ENCODE measurements around the gene SYNPO. TPM values are rescaled to one million over a fixed set of nuclear protein-coding genes. Genes with fewer than 3 reads are reported as not detected.

SYNPO gene
- total and polyA plus RNA-seq, 5 donors from 2014 or later, result 0.07 TPM; not detected in 4

GRCh38 chr5:150603491-150603890 is 37.0 kb upstream of the SYNPO start:
- H3K4me1 ChIP-seq (ENCODE audit: control insufficient read depth, insufficient read depth, low read length, poor library complexity, severe bottlenecking), result no peaks in the 10 kb centered on the region
- no peaks in the 10 kb centered on the region for H3K9me3 ChIP-seq (ENCODE audit: control insufficient read depth in 2 of 2, low read length in 2 of 2)
- Mint-ChIP-seq H3K9me3 (peaks cover 0 to 2% (median 0%) of the 10 kb centered on the region in 7 donors), H3K4me1 (no peaks in the 10 kb centered on the region), H3K36me3 (no peaks in the 10 kb centered on the region), H3K27ac (no peak overlapping the region), H3K27me3 (peaks cover 4% of the 10 kb centered on the region), H3K4me3 (no peak overlapping the region)
- DNase-seq (no peak), ATAC-seq (ENCODE audit: low read depth in 2 of 2) (no peak)
- no peak overlapping the region for H3K27ac ChIP-seq (ENCODE audit: insufficient read depth, low read length, poor library complexity, severe bottlenecking)
- no peaks in the 10 kb centered on the region for H3K27me3 ChIP-seq (ENCODE audit: control insufficient read depth, insufficient read depth, low read length)
- no peak overlapping the region for H3K4me3 ChIP-seq (ENCODE audit: low read depth, low read length)
- H3K36me3 ChIP-seq (ENCODE audit: control insufficient read depth, insufficient read depth, low read length), result no peaks in the 10 kb centered on the region

- Histone ChIP-seq H3K9me3 (ENCODE audit: control insufficient read depth in 2 of 2, low read length in 2 of 2) (no peaks in the 10 kb centered on the region), H3K27ac (ENCODE audit: insufficient read depth, low read length, poor library complexity, severe bottlenecking) (no peak overlapping the region), H3K4me3 (ENCODE audit: low read depth, low read length) (no peak overlapping the region), H3K36me3 (ENCODE audit: control insufficient read depth, insufficient read depth, low read length) (no peaks in the 10 kb centered on the region), H3K4me1 (ENCODE audit: control insufficient read depth, insufficient read depth, low read length, poor library complexity, severe bottlenecking) (no peaks in the 10 kb centered on the region), H3K27me3 (ENCODE audit: control insufficient read depth, insufficient read depth, low read length) (no peaks in the 10 kb centered on the region)
- no peaks in the 10 kb centered on the region for H3K36me3 Mint-ChIP-seq
- no peak for ATAC-seq (ENCODE audit: low read depth in 2 of 2)
- peaks cover 0 to 2% (median 0%) of the 10 kb centered on the region in 7 donors for H3K9me3 Mint-ChIP-seq
- peaks cover 4% of the 10 kb centered on the region for H3K27me3 Mint-ChIP-seq
- DNase-seq, result no peak
- no peak overlapping the region for H3K4me3 Mint-ChIP-seq
- no peaks in the 10 kb centered on the region for H3K4me1 Mint-ChIP-seq
- no peak overlapping the region for H3K27ac Mint-ChIP-seq
Observed at GRCh38 chr5:150604010-150604409, 36.5 kb upstream of the SYNPO start.

- Histone ChIP-seq H3K9me3 (ENCODE audit: control insufficient read depth in 2 of 2, low read length in 2 of 2) (no peaks in the 10 kb centered on the region), H3K27ac (ENCODE audit: insufficient read depth, low read length, poor library complexity, severe bottlenecking) (no peak overlapping the region), H3K27me3 (ENCODE audit: control insufficient read depth, insufficient read depth, low read length) (no peaks in the 10 kb centered on the region), H3K4me3 (ENCODE audit: low read depth, low read length) (no peak overlapping the region), H3K36me3 (ENCODE audit: control insufficient read depth, insufficient read depth, low read length) (no peaks in the 10 kb centered on the region), H3K4me1 (ENCODE audit: control insufficient read depth, insufficient read depth, low read length, poor library complexity, severe bottlenecking) (no peaks in the 10 kb centered on the region)
- no peak for DNase-seq
- Mint-ChIP-seq H3K27me3 (peaks cover 4% of the 10 kb centered on the region), H3K9me3 (peaks cover 0 to 2% (median 0%) of the 10 kb centered on the region in 7 donors), H3K36me3 (no peaks in the 10 kb centered on the region), H3K4me3 (no peak overlapping the region), H3K27ac (no peak overlapping the region), H3K4me1 (no peaks in the 10 kb centered on the region)
- ATAC-seq (ENCODE audit: low read depth in 2 of 2), result no peak
Observed at GRCh38 chr5:150604894-150605440, 35.5 kb upstream of the SYNPO start.

GRCh38 chr5:150605546-150605945 is 34.9 kb upstream of the SYNPO start:
- Histone ChIP-seq H3K4me3 (ENCODE audit: low read depth, low read length) (no peak overlapping the region), H3K27ac (ENCODE audit: insufficient read depth, low read length, poor library complexity, severe bottlenecking) (no peak overlapping the region), H3K4me1 (ENCODE audit: control insufficient read depth, insufficient read depth, low read length, poor library complexity, severe bottlenecking) (no peaks in the 10 kb centered on the region), H3K9me3 (ENCODE audit: control insufficient read depth in 2 of 2, low read length in 2 of 2) (no peaks in the 10 kb centered on the region), H3K27me3 (ENCODE audit: control insufficient read depth, insufficient read depth, low read length) (no peaks in the 10 kb centered on the region), H3K36me3 (ENCODE audit: control insufficient read depth, insufficient read depth, low read length) (no peaks in the 10 kb centered on the region)
- Mint-ChIP-seq H3K27ac (no peak overlapping the region), H3K4me1 (no peaks in the 10 kb centered on the region), H3K4me3 (no peak overlapping the region), H3K36me3 (no peaks in the 10 kb centered on the region), H3K9me3 (peaks cover 0 to 2% (median 0%) of the 10 kb centered on the region in 7 donors), H3K27me3 (peaks cover 4% of the 10 kb centered on the region)
- ATAC-seq (ENCODE audit: low read depth in 2 of 2) (no peak), DNase-seq (no peak)

- Mint-ChIP-seq H3K36me3 (no peaks in the 10 kb centered on the region), H3K27ac (no peak overlapping the region), H3K9me3 (peaks cover 0 to 3% (median 0%) of the 10 kb centered on the region in 7 donors), H3K27me3 (peaks cover 4% of the 10 kb centered on the region), H3K4me1 (no peaks in the 10 kb centered on the region), H3K4me3 (no peak overlapping the region)
- ATAC-seq (ENCODE audit: low read depth in 2 of 2) (no peak), DNase-seq (no peak)
- Histone ChIP-seq H3K36me3 (ENCODE audit: control insufficient read depth, insufficient read depth, low read length) (no peaks in the 10 kb centered on the region), H3K4me3 (ENCODE audit: low read depth, low read length) (no peak overlapping the region), H3K4me1 (ENCODE audit: control insufficient read depth, insufficient read depth, low read length, poor library complexity, severe bottlenecking) (no peaks in the 10 kb centered on the region), H3K27me3 (ENCODE audit: control insufficient read depth, insufficient read depth, low read length) (no peaks in the 10 kb centered on the region), H3K27ac (ENCODE audit: insufficient read depth, low read length, poor library complexity, severe bottlenecking) (no peak overlapping the region), H3K9me3 (ENCODE audit: control insufficient read depth in 2 of 2, low read length in 2 of 2) (no peaks in the 10 kb centered on the region)
Observed at GRCh38 chr5:150606476-150606875, 34.0 kb upstream of the SYNPO start.

- H3K4me1 ChIP-seq (ENCODE audit: control insufficient read depth, insufficient read depth, low read length, poor library complexity, severe bottlenecking), result no peaks in the 10 kb centered on the region
- no peak overlapping the region for H3K4me3 Mint-ChIP-seq
- no peak for ATAC-seq (ENCODE audit: low read depth in 2 of 2)
- no peaks in the 10 kb centered on the region for H3K36me3 ChIP-seq (ENCODE audit: control insufficient read depth, insufficient read depth, low read length)
- H3K27ac ChIP-seq (ENCODE audit: insufficient read depth, low read length, poor library complexity, severe bottlenecking), result no peak overlapping the region
- H3K4me3 ChIP-seq (ENCODE audit: low read depth, low read length), result no peak overlapping the region
- H3K27me3 ChIP-seq (ENCODE audit: control insufficient read depth, insufficient read depth, low read length), result no peaks in the 10 kb centered on the region
- no peaks in the 10 kb centered on the region for H3K36me3 Mint-ChIP-seq
- no peaks in the 10 kb centered on the region for H3K4me1 Mint-ChIP-seq
- DNase-seq, result no peak
- peaks cover 1% of the 10 kb centered on the region for H3K27me3 Mint-ChIP-seq
- no peaks in the 10 kb centered on the region for H3K9me3 ChIP-seq (ENCODE audit: control insufficient read depth in 2 of 2, low read length in 2 of 2)
- no peak overlapping the region for H3K27ac Mint-ChIP-seq
- peaks cover 0 to 3% (median 0%) of the 10 kb centered on the region in 7 donors for H3K9me3 Mint-ChIP-seq
Observed at GRCh38 chr5:150607105-150607504, 33.4 kb upstream of the SYNPO start.

GRCh38 chr5:150607991-150608390 is 32.5 kb upstream of the SYNPO start:
- H3K4me1 Mint-ChIP-seq, result no peaks in the 10 kb centered on the region
- Histone ChIP-seq H3K4me3 (ENCODE audit: low read depth, low read length) (no peak overlapping the region), H3K36me3 (ENCODE audit: control insufficient read depth, insufficient read depth, low read length) (no peaks in the 10 kb centered on the region), H3K27me3 (ENCODE audit: control insufficient read depth, insufficient read depth, low read length) (no peaks in the 10 kb centered on the region), H3K9me3 (ENCODE audit: control insufficient read depth in 2 of 2, low read length in 2 of 2) (no peaks in the 10 kb centered on the region), H3K4me1 (ENCODE audit: control insufficient read depth, insufficient read depth, low read length, poor library complexity, severe bottlenecking) (no peaks in the 10 kb centered on the region), H3K27ac (ENCODE audit: insufficient read depth, low read length, poor library complexity, severe bottlenecking) (no peak overlapping the region)
- no peaks in the 10 kb centered on the region for H3K27me3 Mint-ChIP-seq
- DNase-seq (no peak), ATAC-seq (ENCODE audit: low read depth in 2 of 2) (no peak)
- no peak overlapping the region for H3K4me3 Mint-ChIP-seq
- no peak overlapping the region for H3K27ac Mint-ChIP-seq
- H3K9me3 Mint-ChIP-seq, result peaks cover 0 to 3% (median 0%) of the 10 kb centered on the region in 7 donors
- no peaks in the 10 kb centered on the region for H3K36me3 Mint-ChIP-seq

- Mint-ChIP-seq H3K4me1 (no peaks in the 10 kb centered on the region), H3K36me3 (no peaks in the 10 kb centered on the region), H3K4me3 (no peak overlapping the region), H3K27me3 (no peaks in the 10 kb centered on the region), H3K27ac (no peak overlapping the region), H3K9me3 (peaks cover 0 to 3% (median 0%) of the 10 kb centered on the region in 7 donors)
- DNase-seq (no peak), ATAC-seq (ENCODE audit: low read depth in 2 of 2) (no peak)
- H3K27ac ChIP-seq (ENCODE audit: insufficient read depth, low read length, poor library complexity, severe bottlenecking), result no peak overlapping the region
- no peaks in the 10 kb centered on the region for H3K9me3 ChIP-seq (ENCODE audit: control insufficient read depth in 2 of 2, low read length in 2 of 2)
- H3K27me3 ChIP-seq (ENCODE audit: control insufficient read depth, insufficient read depth, low read length), result no peaks in the 10 kb centered on the region
- H3K4me3 ChIP-seq (ENCODE audit: low read depth, low read length), result no peak overlapping the region
- H3K36me3 ChIP-seq (ENCODE audit: control insufficient read depth, insufficient read depth, low read length), result no peaks in the 10 kb centered on the region
- H3K4me1 ChIP-seq (ENCODE audit: control insufficient read depth, insufficient read depth, low read length, poor library complexity, severe bottlenecking), result no peaks in the 10 kb centered on the region
Observed at GRCh38 chr5:150608991-150609390, 31.5 kb upstream of the SYNPO start.

All from CD4-positive, CD25-positive, alpha-beta regulatory T cell (primary cell).